HEK293T (cell line): ENCODE data around the gene CCDC38.

Experiments
- CTCF ChIA-PET: fragments of 350-600 bp; formaldehyde crosslinking; extraction: SDS; loops from one replicate; lab custom pipeline; 2021; ENCODE audit warnings: antibody characterized with exemption, inconsistent platforms; lab: Yijun Ruan, JAX
- POLR2A ChIA-PET: fragments of 350-600 bp; formaldehyde crosslinking; extraction: SDS; loops from one replicate; lab custom pipeline; 2020; ENCODE audit warnings: antibody characterized with exemption, inconsistent platforms; lab: Yijun Ruan, JAX
- DNase-seq: peaks from one replicate; pipeline ENCODE4 v3.0.0; 2012; ENCODE audit warnings: mixed read lengths; ENCODE audit errors: extremely low spot score
- ARNT ChIP-seq: fragments of 450-650 bp; IDR thresholded peaks from 2 replicates; pipeline ENCODE4 v1.6.1; 2017; ENCODE audit warnings: mild to moderate bottlenecking
- BHLHE40 ChIP-seq: fragments of 450-650 bp; IDR thresholded peaks from 2 replicates; pipeline ENCODE4 v1.6.1; 2016; ENCODE audit warnings: mild to moderate bottlenecking, moderate library complexity, borderline replicate concordance
- CTBP1 ChIP-seq: fragments of 450-650 bp; IDR thresholded peaks from 2 replicates; pipeline ENCODE4 v1.6.1; 2016; ENCODE audit warnings: borderline replicate concordance
- ELF4 ChIP-seq: fragments of 450-650 bp; IDR thresholded peaks from 2 replicates; pipeline ENCODE4 v1.6.1; 2017; ENCODE audit warnings: antibody characterized with exemption
- FOXA1 ChIP-seq: fragments of 450-650 bp; IDR thresholded peaks from 2 replicates; pipeline ENCODE4 v1.6.1; 2016; ENCODE audit warnings: mild to moderate bottlenecking
- FOXK2 ChIP-seq: fragments of 450-650 bp; IDR thresholded peaks from 2 replicates; pipeline ENCODE4 v1.6.1; 2016; ENCODE audit warnings: mild to moderate bottlenecking
- FOXM1 ChIP-seq: fragments of 450-650 bp; IDR thresholded peaks from 2 replicates; pipeline ENCODE4 v1.6.1; 2017; ENCODE audit warnings: mild to moderate bottlenecking, borderline replicate concordance
- HDGF ChIP-seq: fragments of 450-650 bp; IDR thresholded peaks from 2 replicates; pipeline ENCODE4 v1.6.1; 2017; ENCODE audit warnings: antibody characterized with exemption, borderline replicate concordance
- L3MBTL2 ChIP-seq: fragments of 450-650 bp; conservative IDR thresholded peaks from 2 replicates; pipeline ENCODE4 v1.6.1; 2016; ENCODE audit warnings: mild to moderate bottlenecking
- LEF1 ChIP-seq: fragments of 450-650 bp; IDR thresholded peaks from 2 replicates; pipeline ENCODE4 v1.6.1; 2017; ENCODE audit warnings: mild to moderate bottlenecking, borderline replicate concordance
- NFRKB ChIP-seq: fragments of 450-650 bp; IDR thresholded peaks from 2 replicates; pipeline ENCODE4 v1.6.1; 2016; ENCODE audit warnings: mild to moderate bottlenecking, moderate library complexity
- PKNOX1 ChIP-seq: fragments of 450-650 bp; IDR thresholded peaks from 2 replicates; pipeline ENCODE4 v1.6.1; 2016
- SP1 ChIP-seq: fragments of 450-650 bp; IDR thresholded peaks from 2 replicates; pipeline ENCODE4 v1.6.1; 2017
- SUZ12 ChIP-seq: fragments of 450-650 bp; IDR thresholded peaks from 2 replicates; pipeline ENCODE4 v1.6.1; 2016; ENCODE audit warnings: mild to moderate bottlenecking
- TARDBP ChIP-seq: fragments of 450-650 bp; IDR thresholded peaks from 2 replicates; pipeline ENCODE4 v1.6.1; 2016
- ZNF384 ChIP-seq: fragments of 450-650 bp; IDR thresholded peaks from 2 replicates; pipeline ENCODE4 v1.6.1; 2016

CCDC38 gene

GRCh38 chr12:95984682-95985081 lies 42.3 kb upstream of the CCDC38 start:
- POLR2A ChIA-PET: no interaction called here
- CTCF ChIA-PET: no interaction called here

GRCh38 chr12:95982602-95983001 lies 40.2 kb upstream of the CCDC38 start:
- CTCF ChIA-PET: no interaction called here
- no peak for DNase-seq
- POLR2A ChIA-PET: no interaction called here
- no peak for TF ChIP-seq TARDBP
- TF ChIP-seq FOXM1: no peak
- TF ChIP-seq NFRKB: no peak
- no peak for TF ChIP-seq LEF1
- TF ChIP-seq CTBP1: no peak
- TF ChIP-seq BHLHE40: no peak
- no peak for TF ChIP-seq FOXK2
- no peak for TF ChIP-seq ELF4

More at GRCh38 chr12:95984682-95985081, 42.3 kb upstream of the CCDC38 start:
- TF ChIP-seq ZNF384: no peak
- TF ChIP-seq SUZ12: no peak
- no peak for TF ChIP-seq HDGF
- no peak for TF ChIP-seq LEF1
- TF ChIP-seq FOXK2: no peak
- no peak for TF ChIP-seq CTBP1
- no peak for TF ChIP-seq SP1
- TF ChIP-seq BHLHE40: no peak
- TF ChIP-seq L3MBTL2: no peak
- TF ChIP-seq ELF4: no peak
- DNase-seq: no peak

- ChIA-PET POLR2A (no interaction called here), CTCF (interaction anchor here (0.6 kb wide), 1 partner anchor 1266 kb away, joined by 3 read pairs; no protein-coding TSS in a partner anchor)
- DNase-seq: no peak
- TF ChIP-seq SUZ12 (no peak), L3MBTL2 (no peak), FOXK2 (no peak), ARNT (no peak), NFRKB (no peak), PKNOX1 (no peak), ZNF384 (no peak), FOXM1 (no peak), ELF4 (no peak), HDGF (no peak)
Observed at GRCh38 chr12:95980437-95980836, 38.0 kb upstream of the CCDC38 start.

- no peak for DNase-seq
- ChIA-PET CTCF (no interaction called here), POLR2A (no interaction called here)
- no peak for TF ChIP-seq PKNOX1
- no peak for TF ChIP-seq HDGF
- no peak for TF ChIP-seq FOXK2
- TF ChIP-seq LEF1: no peak
- TF ChIP-seq TARDBP: no peak
- no peak for TF ChIP-seq ZNF384
- TF ChIP-seq FOXA1: no peak
- TF ChIP-seq SUZ12: no peak
- TF ChIP-seq ELF4: no peak
- no peak for TF ChIP-seq L3MBTL2
- TF ChIP-seq BHLHE40: no peak
- no peak for TF ChIP-seq SP1
- no peak for TF ChIP-seq CTBP1
Observed at GRCh38 chr12:95978774-95979173, 36.4 kb upstream of the CCDC38 start.

- TF ChIP-seq LEF1 (no peak), FOXM1 (no peak), HDGF (no peak), FOXK2 (no peak), NFRKB (no peak), BHLHE40 (no peak), ZNF384 (no peak), CTBP1 (no peak), SUZ12 (no peak)
- ChIA-PET CTCF (no interaction called here), POLR2A (no interaction called here)
- no peak for DNase-seq
Observed at GRCh38 chr12:95978351-95978750, 35.9 kb upstream of the CCDC38 start.

- CTCF ChIA-PET: no interaction called here
- no peak for TF ChIP-seq TARDBP
- TF ChIP-seq HDGF: no peak
- POLR2A ChIA-PET: no interaction called here
- no peak for DNase-seq
Observed at GRCh38 chr12:95977764-95978305, 35.4 kb upstream of the CCDC38 start.

- TF ChIP-seq TARDBP: no peak
- TF ChIP-seq FOXK2: no peak
- TF ChIP-seq HDGF: no peak
- no peak for TF ChIP-seq PKNOX1
- no peak for TF ChIP-seq FOXA1
- TF ChIP-seq SP1: no peak
- TF ChIP-seq FOXM1: no peak
- no peak for TF ChIP-seq ELF4
- no peak for TF ChIP-seq ZNF384
- no peak for TF ChIP-seq SUZ12
- DNase-seq: no peak
- ChIA-PET CTCF (no interaction called here), POLR2A (no interaction called here)
Observed at GRCh38 chr12:95976416-95976832, 34.0 kb upstream of the CCDC38 start.
